Measurements from ENCODE around the gene TMEM31. TPM values are rescaled to one million over a fixed set of nuclear protein-coding genes. Genes with fewer than 3 reads are reported as not detected.
"Not testable (repeated sequence)": the region's sequence is repeated elsewhere in the genome, so short reads cannot be mapped to it uniquely, and the experiment has no call there.

The TMEM31 gene
- total RNA-seq, 1 donor from 2014 or later, result not detected

GRCh38 chrX:103726477-103726876 lies 15.8 kb downstream of the TMEM31 start:
- no peak for DNase-seq (ENCODE audit: low spot score)

GRCh38 chrX:103727115-103727514 lies 16.4 kb downstream of the TMEM31 start:
- no peak for DNase-seq (ENCODE audit: low spot score)

GRCh38 chrX:103729015-103729414 lies 18.3 kb downstream of the TMEM31 start:
- no peak for DNase-seq (ENCODE audit: low spot score)

- DNase-seq (ENCODE audit: low spot score), result no peak
Measured at GRCh38 chrX:103730147-103730795, 19.6 kb downstream of the TMEM31 start.

- no peak for DNase-seq (ENCODE audit: low spot score)
Measured at GRCh38 chrX:103730796-103731493, 20.2 kb downstream of the TMEM31 start.

GRCh38 chrX:103733017-103733416 lies 22.3 kb downstream of the TMEM31 start:
- DNase-seq (ENCODE audit: low spot score), result no peak

- DNase-seq (ENCODE audit: low spot score), result no peak
Measured at GRCh38 chrX:103734125-103734760, 23.5 kb downstream of the TMEM31 start.

- no peak for DNase-seq (ENCODE audit: low spot score)
Measured at GRCh38 chrX:103737696-103738095, 27.0 kb downstream of the TMEM31 start.

- DNase-seq (ENCODE audit: low spot score), result no peak
Measured at GRCh38 chrX:103739421-103739820, 28.7 kb downstream of the TMEM31 start.

GRCh38 chrX:103741879-103742278 lies 31.2 kb downstream of the TMEM31 start:
- DNase-seq (ENCODE audit: low spot score), result no peak

GRCh38 chrX:103742339-103742738 lies 31.6 kb downstream of the TMEM31 start:
- DNase-seq (ENCODE audit: low spot score), result no peak

- no peak for DNase-seq (ENCODE audit: low spot score)
Measured at GRCh38 chrX:103747163-103747562, 36.5 kb downstream of the TMEM31 start.

- DNase-seq (ENCODE audit: low spot score), result no peak
Measured at GRCh38 chrX:103754401-103754800, 43.7 kb downstream of the TMEM31 start.

GRCh38 chrX:103756736-103757135 lies 46.0 kb downstream of the TMEM31 start:
- DNase-seq (ENCODE audit: low spot score), result no peak

GRCh38 chrX:103758555-103758954 lies 47.8 kb downstream of the TMEM31 start:
- DNase-seq (ENCODE audit: low spot score), result no peak

- not testable (repeated sequence) for DNase-seq (ENCODE audit: low spot score)
Measured at GRCh38 chrX:103763541-103763940, 52.8 kb downstream of the TMEM31 start.

Other genes starting within 250 kb of the TMEM31 start
- 0.92 TPM for gene RAB40A, start 191.4 kb upstream of the TMEM31 start, total RNA-seq
- 86.4 TPM for gene TCEAL4, start 125.4 kb upstream of the TMEM31 start, total RNA-seq
- 34.2 TPM for gene TCEAL3, start 102.9 kb upstream of the TMEM31 start, total RNA-seq
- gene TCEAL1, start 81.9 kb upstream of the TMEM31 start, total RNA-seq, result 37.5 TPM
- gene MORF4L2, start 24.2 kb upstream of the TMEM31 start, total RNA-seq, result 254 TPM
- gene PLP1, start 65.9 kb downstream of the TMEM31 start, total RNA-seq, result 13.8 TPM
- gene RAB9B, start 121.3 kb downstream of the TMEM31 start, total RNA-seq, result 5.7 TPM